Colon (tissue), 2 donors: Measurements from ENCODE around the gene ANKRD36C.
"Not testable (repeated sequence)": the region's sequence is repeated elsewhere in the genome, so short reads cannot be mapped to it uniquely, and the experiment has no call there.

Source experiments
- FAIRE-seq: peaks from 2 replicates; lab custom pipeline; 2012; peaks lifted over from hg19 to GRCh38; lab: Jason Lieb, UNC
- donor health status: control.
- donor health status: control.

ANKRD36C gene

DNA sequence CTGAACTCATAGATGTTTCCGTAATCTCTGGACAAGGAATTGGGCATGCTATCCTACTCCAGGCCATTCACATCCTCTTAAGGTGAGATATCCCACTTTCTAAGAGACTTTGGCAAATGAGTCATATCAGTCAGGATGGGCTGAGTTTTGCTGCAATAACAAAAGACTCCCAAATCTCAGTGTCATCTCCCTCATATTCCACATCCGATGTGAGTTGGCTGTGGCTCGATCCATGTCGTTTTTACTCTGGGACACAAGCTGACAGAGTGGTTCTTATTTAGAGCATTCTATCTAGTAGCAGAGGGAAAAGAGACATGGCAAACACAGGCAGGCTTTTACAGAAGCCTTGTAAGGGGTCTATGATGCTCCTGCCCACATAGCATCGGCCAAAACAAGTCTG lies 14.6 kb upstream of the ANKRD36C start:
- FAIRE-seq = not testable (repeated sequence)

DNA sequence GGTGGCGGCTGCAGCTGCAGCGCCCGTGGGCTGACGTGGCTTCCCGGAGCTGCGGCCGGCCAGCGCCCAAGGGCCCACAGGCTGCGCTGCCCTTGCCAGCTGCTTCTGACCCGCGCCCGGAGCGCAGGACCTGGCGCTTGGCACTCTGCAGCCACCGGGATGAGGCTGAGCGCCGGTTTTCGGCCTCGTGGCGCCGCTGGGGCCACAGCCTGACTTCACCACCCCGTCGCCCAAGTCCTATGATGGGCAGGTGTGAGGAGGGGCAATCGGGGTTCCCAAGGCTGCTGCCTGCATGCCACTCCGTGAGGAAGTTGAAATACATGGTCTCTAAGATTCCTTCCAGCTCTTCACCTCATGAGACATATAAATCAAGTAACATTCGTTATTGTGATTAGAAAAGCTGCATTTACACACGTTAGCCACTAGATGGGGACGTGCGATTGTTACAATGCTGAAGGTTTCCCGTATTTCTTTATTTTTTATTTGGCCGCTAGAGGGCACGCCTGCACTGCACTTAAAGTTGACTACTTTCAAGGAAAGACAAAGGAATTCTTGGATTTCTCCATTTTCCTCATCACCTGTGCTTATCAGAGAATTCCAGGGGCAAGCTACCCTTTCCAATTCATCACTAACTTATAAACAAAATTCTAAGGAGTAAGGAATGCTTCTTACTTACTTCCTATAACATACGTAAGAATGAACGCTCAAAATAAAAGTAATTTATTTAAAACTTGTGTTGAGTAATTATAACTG lies 1.1 kb upstream of the ANKRD36C start:
- FAIRE-seq = peak; percentile 45

DNA sequence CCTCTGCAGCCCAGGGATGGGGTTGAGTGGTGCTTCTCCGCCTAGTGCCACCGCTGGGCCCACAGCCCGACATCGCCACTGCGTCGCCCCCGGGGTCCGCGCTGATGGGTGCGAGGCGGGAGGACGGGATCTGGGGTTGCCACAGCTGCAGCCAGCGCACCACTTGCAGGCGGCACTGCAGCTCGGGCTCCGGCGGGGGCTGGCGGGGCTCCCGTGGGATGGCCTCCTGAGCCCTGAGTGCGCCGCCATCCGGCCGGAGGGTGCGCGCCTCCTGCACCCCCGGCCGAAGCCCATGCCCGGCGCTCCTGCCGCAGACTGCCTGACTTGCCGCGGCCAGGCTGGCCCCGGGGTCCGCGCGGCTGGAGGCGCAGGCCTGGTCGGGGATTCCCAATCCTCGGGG lies 478 bp upstream of the ANKRD36C start:
- not testable (repeated sequence) for FAIRE-seq

DNA sequence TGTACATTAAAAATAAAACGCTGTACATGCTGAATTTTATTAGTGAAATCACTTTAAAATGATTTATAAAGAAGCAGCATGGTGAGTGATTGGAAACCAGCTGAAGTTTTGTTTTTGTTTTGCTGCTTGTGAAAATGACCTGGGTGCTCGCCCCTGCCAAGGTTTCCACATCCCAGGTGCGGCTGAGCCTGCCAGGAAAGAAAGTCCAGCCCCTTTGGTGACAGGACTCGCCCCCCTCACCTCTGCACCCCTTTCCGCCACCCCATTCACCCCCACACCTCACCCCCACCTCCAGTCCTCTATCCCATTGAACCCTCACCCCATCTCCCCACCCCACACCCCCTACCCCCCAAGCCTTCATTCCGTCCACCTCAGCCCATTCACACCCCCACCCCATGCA lies 740 bp downstream of the ANKRD36C start:
- FAIRE-seq = not testable (repeated sequence)

DNA sequence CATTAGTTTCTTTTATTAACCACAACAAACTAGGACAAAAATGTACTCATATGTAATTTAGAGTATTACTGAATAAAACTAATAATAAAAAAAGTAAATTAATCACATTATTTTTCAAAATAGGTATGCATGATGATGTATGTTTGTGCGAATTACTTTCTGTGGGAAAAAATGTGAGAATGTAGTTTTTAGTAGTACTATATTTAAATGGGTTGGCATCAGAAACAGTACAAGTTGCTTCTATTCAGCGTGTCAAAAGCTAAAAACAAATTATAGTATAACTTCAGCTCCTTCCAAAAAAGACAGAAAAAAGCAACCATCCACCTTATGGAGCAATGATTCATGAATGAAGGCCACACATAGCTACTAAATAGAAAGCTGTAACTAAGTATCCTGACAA lies 40.0 kb downstream of the ANKRD36C start:
- peak; percentile 85 for FAIRE-seq

DNA sequence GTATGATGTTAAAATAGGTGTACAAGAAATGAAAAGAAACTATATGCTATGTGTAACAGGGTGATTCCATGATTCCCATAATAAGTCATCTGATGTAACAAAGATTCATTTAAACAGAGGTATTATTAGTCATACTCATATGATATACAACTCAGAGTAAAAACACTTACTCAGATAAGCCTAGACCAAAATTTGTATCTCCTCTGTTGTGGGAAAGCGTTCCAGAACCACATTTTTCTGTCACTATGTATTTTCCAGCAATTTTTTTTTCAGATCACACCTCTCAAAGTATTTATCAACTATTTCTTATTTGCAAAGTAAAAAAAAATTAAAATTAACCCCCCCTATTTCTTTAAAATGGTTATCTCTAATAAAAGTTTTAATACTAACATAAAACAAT lies 43.6 kb downstream of the ANKRD36C start:
- FAIRE-seq = peak; percentile 89

DNA sequence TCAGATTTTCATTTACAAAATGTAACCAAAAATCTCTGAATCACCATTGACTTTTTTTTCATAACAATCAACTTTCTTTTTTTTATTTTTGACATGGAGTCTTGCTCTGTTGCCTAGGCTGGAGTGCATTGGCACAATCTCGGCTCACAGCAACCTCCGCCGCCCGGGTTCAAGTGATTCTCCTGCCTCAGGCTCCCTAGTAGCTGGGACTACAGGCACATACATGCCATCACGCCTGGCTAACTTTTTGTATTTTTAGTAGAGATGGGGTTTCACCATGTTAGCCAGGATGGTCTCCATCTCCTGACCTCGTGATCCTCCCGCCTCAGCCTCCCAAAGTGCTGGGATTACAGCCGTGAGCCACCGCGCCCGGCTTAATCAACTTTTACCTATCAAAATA lies 51.7 kb downstream of the ANKRD36C start:
- not testable (repeated sequence) for FAIRE-seq

DNA sequence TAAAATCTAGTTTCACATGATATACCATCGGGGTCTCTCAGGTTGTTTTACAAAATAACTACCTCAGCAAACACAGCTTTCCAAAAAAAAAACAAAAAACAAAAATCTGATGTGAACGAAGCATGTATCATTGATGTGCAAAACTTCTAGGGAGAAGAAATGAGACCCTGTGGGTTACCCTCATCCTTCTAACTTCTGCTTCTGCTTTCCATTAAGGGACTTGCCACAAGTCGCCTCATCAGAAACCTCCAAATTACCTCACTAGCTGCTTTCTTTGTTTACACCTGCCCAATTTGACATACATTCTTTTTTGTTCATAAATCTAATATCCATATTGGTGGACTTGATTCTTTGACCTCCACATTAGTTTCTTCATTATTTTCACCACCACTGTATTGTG lies 60.9 kb downstream of the ANKRD36C start:
- not testable (repeated sequence) for FAIRE-seq

DNA sequence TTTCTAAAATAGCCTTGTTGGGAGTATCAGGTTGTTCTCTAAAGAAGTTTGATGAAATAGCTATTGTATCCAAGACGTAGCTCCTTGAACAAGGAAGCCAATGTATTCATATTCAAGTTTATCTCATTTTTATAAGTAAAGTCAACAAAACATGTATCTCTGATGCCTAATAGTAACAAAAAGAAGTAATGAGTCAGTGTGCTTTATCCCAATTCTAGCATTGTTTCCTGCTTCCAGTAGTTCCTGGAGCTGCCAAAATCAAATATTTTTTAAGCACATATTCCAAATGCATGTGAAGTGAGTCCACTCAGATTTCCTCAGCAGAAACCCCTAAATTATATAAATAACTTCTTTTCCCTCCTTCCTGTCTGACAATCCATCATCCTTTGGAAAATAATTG lies 74.6 kb downstream of the ANKRD36C start:
- FAIRE-seq = not testable (repeated sequence)

DNA sequence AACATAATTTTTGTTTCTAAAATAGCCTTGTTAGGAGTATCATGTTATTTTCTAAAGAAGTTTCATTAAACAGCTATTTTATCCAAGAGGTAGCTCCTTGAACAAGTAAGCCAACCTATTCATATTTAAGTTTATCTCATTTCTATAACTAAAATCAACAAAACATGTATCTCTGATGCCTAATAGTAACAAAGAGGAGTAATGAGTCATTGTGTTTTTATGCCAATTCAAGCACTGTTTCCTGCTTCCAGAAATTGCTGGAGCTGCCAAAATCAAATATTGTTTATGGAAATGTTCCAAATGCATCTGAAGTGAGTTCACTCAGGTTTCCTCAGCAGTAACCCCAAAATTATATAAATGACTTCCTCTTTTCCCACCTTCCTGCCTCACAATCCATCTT lies 76.5 kb downstream of the ANKRD36C start:
- FAIRE-seq = not testable (repeated sequence)

DNA sequence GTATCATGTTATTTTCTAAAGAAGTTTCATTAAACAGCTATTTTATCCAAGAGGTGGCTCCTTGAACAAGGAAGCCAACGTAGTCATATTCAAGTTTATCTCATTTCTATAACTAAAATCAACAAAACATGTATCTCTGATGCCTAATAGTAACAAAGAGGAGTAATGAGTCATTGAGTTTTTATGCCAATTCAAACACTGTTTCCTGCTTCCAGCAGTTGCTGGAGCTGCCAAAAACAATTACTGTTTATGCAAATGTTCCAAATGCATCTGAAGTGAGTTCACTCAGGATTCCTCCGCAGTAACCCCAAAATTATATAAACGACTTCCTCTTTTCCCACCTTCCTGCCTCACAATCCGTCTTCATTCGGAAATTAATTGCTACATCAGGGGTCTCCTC lies 80.2 kb downstream of the ANKRD36C start:
- not testable (repeated sequence) for FAIRE-seq

DNA sequence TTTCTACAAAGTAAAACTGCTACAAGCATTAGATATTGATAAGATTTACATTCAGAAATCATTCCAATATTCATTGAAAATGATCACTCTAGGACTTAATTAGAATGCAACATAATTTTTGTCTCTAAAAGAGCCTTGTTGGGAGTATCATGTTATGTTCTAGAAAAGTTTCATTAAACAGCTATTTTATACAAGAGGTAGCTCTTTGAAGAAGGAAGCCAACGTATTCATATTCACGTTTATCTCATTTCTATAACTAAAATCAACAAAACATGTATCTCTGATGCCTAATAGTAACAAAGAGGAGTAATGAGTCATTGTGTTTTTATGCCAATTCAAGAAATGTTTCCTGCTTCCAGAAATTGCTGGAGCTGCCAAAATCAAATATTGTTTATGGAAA lies 97.2 kb downstream of the ANKRD36C start:
- FAIRE-seq = not testable (repeated sequence)

DNA sequence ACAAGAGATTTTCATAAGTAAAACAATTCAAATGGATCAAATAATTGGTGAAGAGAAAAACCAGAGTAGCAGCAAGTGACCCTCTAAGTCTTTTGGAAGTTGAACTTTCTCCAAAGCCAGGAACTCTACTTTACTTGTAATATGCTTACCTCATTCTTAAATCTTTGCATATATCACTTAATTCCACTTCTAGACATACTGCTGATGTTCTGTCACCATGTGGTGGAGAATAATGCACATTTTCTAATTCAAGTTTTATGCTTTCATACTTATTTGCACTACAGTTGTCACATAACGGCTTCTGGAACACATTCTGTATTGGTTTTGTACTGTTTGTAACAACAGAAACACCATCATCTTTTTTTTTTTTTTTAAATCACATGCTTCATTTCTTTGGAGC lies 123.7 kb downstream of the ANKRD36C start:
- FAIRE-seq = not testable (repeated sequence)

DNA sequence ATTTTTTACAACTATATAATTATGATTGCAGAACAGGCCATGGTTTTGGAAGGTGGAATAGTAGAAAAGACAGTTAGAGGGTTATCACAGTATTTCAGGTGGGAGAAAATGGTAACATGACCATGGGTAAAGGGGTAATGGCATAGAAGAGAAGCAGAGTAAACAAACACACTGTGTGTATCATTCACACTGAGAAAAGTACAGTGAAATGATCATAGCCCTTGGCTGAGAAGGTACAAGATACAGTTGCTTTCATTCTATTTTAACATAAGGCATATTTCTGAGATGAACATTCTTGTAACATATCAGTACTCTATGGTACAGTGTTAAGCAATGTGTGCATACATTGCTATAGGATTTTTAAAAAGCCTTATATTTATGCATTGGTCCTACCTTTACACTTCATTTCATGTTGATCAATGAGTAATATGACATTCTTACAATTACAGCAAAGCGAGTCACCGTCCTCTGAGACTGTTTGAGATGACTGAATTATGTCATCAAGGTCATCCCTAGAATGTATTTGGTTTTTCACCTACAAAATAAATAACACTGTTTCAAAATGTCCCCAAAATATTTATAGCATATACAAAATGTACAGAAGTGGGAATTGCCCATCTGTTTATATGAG lies 124.5 kb downstream of the ANKRD36C start:
- FAIRE-seq = not testable (repeated sequence)

DNA sequence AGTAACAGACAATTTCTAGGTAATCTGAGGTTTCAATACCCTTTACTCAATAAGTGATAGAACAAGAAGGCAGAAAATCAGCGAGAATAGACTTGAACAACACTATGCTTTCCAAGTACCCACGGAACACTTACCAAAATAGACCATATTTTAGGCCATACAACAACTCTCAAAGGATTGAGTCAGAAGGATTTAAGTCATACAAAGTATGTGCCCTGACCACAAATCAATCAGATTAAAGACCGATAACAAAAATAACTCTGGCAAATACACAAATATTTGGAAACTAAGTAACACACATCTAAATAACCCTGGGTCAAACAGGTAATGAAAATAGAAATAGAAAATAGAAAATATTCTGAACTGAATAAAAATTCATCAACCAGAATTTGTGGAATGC lies 129.5 kb downstream of the ANKRD36C start:
- FAIRE-seq = not testable (repeated sequence)

DNA sequence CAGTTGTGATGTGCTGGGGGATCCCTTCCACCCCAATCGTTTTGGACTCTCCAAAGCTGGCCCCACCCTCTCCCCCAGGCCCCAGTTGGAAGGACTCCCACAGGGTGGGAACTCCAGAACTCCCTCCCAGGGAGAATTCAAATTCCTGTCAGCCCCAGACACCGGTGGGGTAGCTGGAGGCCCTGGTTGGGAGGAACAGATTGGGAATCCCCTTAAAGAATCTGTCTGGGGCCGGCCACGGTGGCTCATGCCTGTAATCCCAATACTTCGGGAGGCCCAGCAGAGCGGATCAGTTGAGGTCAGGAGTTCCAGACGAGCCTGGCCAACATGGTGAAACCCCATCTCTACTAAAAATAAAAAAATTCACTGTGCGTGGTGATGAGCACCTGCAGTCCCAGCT lies 155.5 kb downstream of the ANKRD36C start:
- FAIRE-seq = no peak

DNA sequence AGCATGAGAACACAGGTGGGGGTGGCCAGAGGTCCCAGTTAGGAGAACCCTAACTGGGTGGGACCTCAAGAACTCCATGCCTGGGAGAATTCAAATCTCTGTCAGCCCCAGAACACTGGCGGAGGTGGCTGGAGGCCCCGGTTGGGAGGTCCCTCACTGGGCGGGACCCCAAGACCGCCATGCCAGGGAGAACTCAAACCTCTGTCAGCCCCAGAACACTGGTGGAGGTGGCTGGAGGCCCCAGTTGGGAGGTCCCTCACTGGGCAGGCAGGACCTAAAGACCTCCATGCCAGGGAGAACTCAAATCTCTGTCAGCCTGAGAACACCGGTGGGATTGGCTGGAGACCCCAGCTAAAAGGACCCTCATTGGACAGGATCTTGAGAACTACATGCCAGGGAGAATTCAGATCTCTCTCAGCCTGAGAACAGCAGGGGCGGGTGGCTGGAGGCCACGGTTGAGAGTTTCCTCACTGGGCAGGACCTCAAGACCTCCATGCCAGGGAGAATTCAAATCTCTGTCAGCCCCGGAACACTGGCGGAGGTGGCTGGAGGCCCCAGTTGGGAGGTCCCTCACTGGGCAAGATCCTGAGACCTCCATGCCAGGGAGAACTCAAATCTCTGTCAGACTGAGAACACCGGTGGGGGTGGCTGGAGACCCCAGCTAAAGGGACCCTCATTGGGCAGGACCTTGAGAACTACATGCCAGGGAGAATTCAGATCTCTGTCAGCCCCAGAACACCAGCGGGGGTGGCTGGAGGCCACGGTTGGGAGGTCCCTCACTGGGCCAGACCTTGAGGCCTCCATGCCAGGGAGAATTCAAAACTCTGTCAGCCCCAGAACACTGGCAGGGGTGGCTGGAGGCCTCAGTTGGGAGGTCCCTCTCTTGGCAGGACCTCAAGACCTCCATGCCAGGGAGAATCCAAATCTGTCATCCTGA lies 157.3 kb downstream of the ANKRD36C start:
- FAIRE-seq = not testable (repeated sequence)

DNA sequence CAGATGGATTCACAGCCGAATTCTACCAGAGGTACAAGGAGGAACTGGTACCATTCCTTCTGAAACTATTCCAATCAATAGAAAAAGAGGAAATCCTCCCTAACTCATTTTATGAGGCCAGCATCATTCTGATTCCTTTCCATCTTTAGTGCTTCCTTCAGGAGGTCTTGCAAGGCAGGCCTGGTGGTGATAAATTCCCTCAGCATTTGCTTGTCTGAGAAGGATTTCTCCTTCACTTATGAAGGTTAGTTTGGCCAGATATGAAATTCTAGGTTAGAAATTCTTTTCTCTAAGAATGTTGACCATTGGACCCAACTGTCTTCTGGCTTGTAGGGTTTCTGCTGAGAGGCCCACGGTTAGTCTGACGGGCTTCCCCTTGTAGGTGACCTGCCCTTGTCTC lies 167.4 kb downstream of the ANKRD36C start:
- FAIRE-seq = not testable (repeated sequence)

DNA sequence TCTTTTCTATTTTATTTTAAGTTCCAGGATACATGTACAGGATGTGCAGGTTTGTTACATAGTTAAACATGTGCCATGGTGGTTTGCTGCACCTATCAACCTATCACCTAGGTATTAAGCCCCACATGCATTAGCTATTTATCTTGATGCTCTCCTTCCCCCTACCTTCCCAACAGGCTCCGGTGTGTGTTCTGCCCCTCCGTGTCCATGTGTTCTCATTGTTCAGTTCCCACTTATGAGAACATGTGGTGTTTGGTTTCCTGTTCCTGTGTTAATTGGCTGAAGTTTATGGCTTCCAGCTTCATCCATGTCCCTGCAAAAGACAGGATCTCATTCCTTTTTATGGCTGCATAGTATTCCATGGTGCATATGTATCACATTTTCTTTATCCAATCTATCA lies 174.1 kb downstream of the ANKRD36C start:
- not testable (repeated sequence) for FAIRE-seq

DNA sequence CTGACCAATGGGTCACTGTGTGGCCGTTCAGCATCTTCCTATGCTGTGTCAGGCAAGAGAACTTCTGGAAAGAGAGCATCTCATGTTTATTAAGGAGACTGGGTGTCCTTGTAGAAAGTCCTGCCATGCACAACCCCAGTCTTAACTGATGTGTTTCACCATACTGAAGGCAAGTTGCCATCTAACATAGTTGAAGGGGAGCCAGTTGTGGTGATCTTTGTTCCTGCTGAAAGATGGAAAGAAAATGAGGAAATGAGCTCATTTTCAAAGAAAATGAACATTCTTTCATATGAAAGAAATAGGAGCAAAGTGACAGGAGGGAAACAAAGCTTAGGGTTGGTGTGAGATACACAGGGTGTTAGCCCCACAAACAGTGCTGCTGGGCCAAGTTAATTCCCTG lies 178.3 kb downstream of the ANKRD36C start:
- FAIRE-seq = not testable (repeated sequence)

DNA sequence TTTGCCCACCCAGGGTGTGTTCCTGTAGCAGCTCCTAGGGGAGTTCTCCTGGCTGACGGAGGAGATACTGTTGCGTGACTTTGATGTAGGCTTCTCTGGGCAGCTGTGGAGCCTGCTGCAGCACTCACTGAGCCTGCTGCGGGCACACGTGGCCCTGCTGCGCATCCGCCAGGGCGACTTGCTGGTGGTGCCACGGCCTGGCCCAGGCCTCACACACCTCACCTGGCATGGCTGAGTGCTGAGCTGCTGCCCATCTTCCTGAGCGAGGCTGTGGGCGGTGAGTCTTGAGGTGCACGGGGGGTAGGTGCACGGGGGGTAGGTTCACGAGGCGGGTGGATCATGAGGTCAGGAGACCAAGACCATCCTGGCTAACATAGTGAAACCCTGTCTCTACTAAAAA lies 191.7 kb downstream of the ANKRD36C start:
- no peak for FAIRE-seq

DNA sequence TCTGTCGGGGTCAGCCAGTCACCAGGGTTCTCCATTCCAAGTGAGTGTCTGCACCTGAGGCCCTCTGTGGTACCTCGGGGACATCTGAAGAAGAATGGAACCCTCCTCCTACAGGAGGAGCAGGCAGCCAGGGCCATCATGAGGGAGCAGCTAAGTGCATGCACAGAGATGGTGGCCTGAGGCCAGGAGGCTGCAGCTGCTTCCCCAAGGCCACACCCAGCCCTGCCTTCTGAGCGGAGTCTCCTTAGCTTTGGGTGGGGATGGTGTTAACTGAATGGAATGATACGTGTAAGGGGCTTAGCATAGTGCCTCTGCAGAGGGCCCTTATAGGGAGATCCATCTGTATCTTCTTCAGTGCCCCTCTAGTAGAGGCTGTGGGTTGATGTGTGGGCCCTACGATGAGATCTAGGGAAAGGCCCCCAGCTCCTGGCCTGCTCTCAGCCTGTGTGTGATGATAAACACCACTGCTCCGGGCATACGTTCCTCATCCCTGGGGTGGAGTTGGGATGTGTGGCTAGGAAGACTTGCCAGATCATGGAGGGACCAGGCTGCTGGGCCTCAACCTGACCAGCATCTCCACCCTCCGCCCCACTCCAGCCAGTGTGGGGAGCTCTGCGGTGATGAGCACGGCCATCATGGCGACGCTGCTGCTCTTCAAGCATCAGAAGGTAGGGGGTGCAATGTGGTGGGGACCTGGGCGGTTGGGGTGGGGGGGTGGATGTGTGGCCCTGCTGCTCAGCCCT lies 192.3 kb downstream of the ANKRD36C start:
- not testable (repeated sequence) for FAIRE-seq
